Omental fat pad (tissue), 4 donors: Measurements from ENCODE around the gene MAU2. TPM values are rescaled to one million over a fixed set of nuclear protein-coding genes. Genes with fewer than 3 reads are reported as not detected.

Experiments used
- ATAC-seq: fragments of 150-250 bp; one replicate; pipeline ENCODE4 v1.9.1; 2016; ENCODE audit warnings: mild to moderate bottlenecking, moderate library complexity; ENCODE audit not compliant: low FRiP score
- DNase-seq: peaks from one replicate; pipeline ENCODE4 v3.0.0-alpha.2; 2019; ENCODE audit warnings: low spot score
- total RNA-seq, 4 donors: library from RNA; depleted of rRNA; stranded (reverse); fragments of >200 nt; gene quantifications; one replicate each; pipeline ENCODE4 v1.1.0, GENCODE V29; 2016
- TF ChIP-seq, protein P1 (sequence below), 3 donors: fragments of 450-650 bp; IDR thresholded peaks; one replicate each; pipeline ENCODE4 v1.5.1; 2016 to 2017; ENCODE audit warnings: antibody characterized with exemption in 3 of 3, mild to moderate bottlenecking in 3 of 3, moderate library complexity in 2 of 3

MAU2 gene
- total RNA-seq, 4 donors from 2014 or later = 27.6 to 78.5 (median 44.3) TPM

- DNase-seq (peak; percentile 84), ATAC-seq (peak; percentile 95)
- TF ChIP-seq, protein P1, sequence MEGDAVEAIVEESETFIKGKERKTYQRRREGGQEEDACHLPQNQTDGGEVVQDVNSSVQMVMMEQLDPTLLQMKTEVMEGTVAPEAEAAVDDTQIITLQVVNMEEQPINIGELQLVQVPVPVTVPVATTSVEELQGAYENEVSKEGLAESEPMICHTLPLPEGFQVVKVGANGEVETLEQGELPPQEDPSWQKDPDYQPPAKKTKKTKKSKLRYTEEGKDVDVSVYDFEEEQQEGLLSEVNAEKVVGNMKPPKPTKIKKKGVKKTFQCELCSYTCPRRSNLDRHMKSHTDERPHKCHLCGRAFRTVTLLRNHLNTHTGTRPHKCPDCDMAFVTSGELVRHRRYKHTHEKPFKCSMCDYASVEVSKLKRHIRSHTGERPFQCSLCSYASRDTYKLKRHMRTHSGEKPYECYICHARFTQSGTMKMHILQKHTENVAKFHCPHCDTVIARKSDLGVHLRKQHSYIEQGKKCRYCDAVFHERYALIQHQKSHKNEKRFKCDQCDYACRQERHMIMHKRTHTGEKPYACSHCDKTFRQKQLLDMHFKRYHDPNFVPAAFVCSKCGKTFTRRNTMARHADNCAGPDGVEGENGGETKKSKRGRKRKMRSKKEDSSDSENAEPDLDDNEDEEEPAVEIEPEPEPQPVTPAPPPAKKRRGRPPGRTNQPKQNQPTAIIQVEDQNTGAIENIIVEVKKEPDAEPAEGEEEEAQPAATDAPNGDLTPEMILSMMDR (IDR thresholded peaks at IDR 0.05) = no peak
Measured at GRCh38 chr19:19404879-19405860, 84.5 kb downstream of the MAU2 start, which contains the start of gene GATAD2A. Gene GATAD2A (plus strand): TSS chr19:19405675. CDS start chr19:19465346, 59,671 bp downstream.

- DNase-seq (no peak), ATAC-seq (peak; percentile 19)
- TF ChIP-seq, protein P1 (IDR thresholded peaks at IDR 0.05) = no peak
Measured at GRCh38 chr19:19405971-19406877, 85.6 kb downstream of the MAU2 start.

DNA sequence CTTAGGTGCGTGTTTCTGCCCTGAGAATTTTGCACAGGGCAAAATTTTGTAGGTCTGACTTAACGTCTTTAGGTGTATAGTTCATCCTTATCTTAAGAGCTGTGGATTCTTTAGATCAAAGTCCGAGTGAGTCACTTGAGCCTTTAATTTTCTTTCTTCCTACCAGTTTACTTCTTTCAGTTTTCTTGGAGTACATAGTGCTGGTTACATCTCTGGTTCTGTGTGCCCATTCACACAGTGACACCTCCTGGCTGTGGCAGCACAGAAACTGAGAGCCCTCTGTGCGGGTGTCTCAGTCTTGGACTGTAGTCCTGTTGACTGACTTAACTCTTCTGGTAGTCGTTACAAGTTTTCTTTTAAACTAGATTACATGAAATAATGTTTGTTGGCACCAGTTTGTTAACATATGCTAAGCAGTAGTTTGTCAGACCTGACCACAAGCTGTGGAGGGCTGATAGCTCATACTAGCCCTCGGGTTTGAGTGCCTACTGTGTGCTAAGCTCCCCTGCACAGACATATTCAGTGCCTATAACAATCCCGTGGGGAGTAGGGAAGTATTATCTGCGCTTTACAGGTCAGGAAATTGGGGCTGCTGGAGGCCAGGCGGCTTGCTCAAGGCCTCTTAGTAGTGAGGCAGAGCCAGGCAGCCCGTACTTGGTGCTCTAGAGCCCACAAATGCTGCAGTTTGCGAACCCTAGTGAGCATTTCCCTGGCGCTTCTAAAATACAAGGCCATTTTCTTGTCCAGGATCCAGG is 86.4 kb downstream of the MAU2 start:
- ATAC-seq (no peak), DNase-seq (no peak)
- TF ChIP-seq, protein P1 (IDR thresholded peaks at IDR 0.05) = no peak

GRCh38 chr19:19407633-19407930 is 87.0 kb downstream of the MAU2 start:
- DNase-seq = no peak
- TF ChIP-seq, protein P1 (IDR thresholded peaks at IDR 0.05) = no peak
- ATAC-seq = no peak

Other genes with a start within 250 kb of the MAU2 start
- 10 to 100 TPM; 12.0 to 16.8 (median 15.8) TPM for gene TMEM161A, start 182.4 kb upstream of the MAU2 start, total RNA-seq
- gene MEF2B, start 150.6 kb upstream of the MAU2 start, total RNA-seq = under 1 TPM in 1 of 4 donors, not detected in 3; 0.28 TPM
- gene BORCS8, start 128.7 kb upstream of the MAU2 start, total RNA-seq = 10 to 100 TPM; 16.8 to 29.8 (median 19.9) TPM
- gene RFXANK, start 128.6 kb upstream of the MAU2 start, total RNA-seq = 10 to 100 TPM; 31.2 to 46.8 (median 42.3) TPM
- 10 to 100 TPM in 3 of 4 donors, 1 to 10 TPM in 1; 7.9 to 22.9 (median 15.7) TPM for gene NR2C2AP, start 117.4 kb upstream of the MAU2 start, total RNA-seq
- not detected for gene NCAN, start 108.9 kb upstream of the MAU2 start, total RNA-seq
- under 1 TPM in 2 of 4 donors, not detected in 2; 0.31 to 0.47 TPM for gene TM6SF2, start 47.5 kb upstream of the MAU2 start, total RNA-seq
- 10 to 100 TPM; 22.8 to 31.2 (median 24.8) TPM for gene SUGP1, start 320 bp upstream of the MAU2 start, total RNA-seq
- 10 to 100 TPM; 25.9 to 80.3 (median 35.9) TPM for gene GATAD2A, start 84.8 kb downstream of the MAU2 start, total RNA-seq
- gene TSSK6, start 194.7 kb downstream of the MAU2 start, total RNA-seq = 1 to 10 TPM in 2 of 4 donors, under 1 TPM in 1, not detected in 1; 0.75 to 3.6 (median 1.3) TPM
- 10 to 100 TPM; 57.4 to 97.2 (median 63.9) TPM for gene NDUFA13, start 195.4 kb downstream of the MAU2 start, total RNA-seq
- 1 to 10 TPM in 1 of 4 donors, under 1 TPM in 3; 0.75 to 1.1 (median 0.90) TPM for gene YJEFN3, start 208.1 kb downstream of the MAU2 start, total RNA-seq
- 1 to 10 TPM in 1 of 4 donors, under 1 TPM in 3; 0.28 to 2.2 (median 0.38) TPM for gene CILP2, start 217.4 kb downstream of the MAU2 start, total RNA-seq